ENCODE measurements around the gene HSF4.

Gene HSF4

GRCh38 chr16:67182288-67182687 is 17.7 kb downstream of the HSF4 start:
- Histone ChIP-seq H3K9me3 (ENCODE audit: control insufficient read depth, low read length) (no peaks in the 10 kb centered on the region), H3K4me3 (ENCODE audit: low read depth, low read length) (no peak overlapping the region), H3K4me1 (peaks cover 23% of the 10 kb centered on the region), H3K79me2 (no peaks in the 10 kb centered on the region), H2AFZ (no peak overlapping the region), H3K27ac (peak overlapping the region; percentile 96), H3K36me3 (ENCODE audit: control insufficient read depth, insufficient read depth, low read length) (no peaks in the 10 kb centered on the region), H3K9ac (no peak overlapping the region), H3K4me2 (ENCODE audit: low read length) (no peak overlapping the region), H3K27me3 (ENCODE audit: control insufficient read depth, insufficient read depth, low read length) (no peaks in the 10 kb centered on the region)
- TF ChIP-seq, protein P1, sequence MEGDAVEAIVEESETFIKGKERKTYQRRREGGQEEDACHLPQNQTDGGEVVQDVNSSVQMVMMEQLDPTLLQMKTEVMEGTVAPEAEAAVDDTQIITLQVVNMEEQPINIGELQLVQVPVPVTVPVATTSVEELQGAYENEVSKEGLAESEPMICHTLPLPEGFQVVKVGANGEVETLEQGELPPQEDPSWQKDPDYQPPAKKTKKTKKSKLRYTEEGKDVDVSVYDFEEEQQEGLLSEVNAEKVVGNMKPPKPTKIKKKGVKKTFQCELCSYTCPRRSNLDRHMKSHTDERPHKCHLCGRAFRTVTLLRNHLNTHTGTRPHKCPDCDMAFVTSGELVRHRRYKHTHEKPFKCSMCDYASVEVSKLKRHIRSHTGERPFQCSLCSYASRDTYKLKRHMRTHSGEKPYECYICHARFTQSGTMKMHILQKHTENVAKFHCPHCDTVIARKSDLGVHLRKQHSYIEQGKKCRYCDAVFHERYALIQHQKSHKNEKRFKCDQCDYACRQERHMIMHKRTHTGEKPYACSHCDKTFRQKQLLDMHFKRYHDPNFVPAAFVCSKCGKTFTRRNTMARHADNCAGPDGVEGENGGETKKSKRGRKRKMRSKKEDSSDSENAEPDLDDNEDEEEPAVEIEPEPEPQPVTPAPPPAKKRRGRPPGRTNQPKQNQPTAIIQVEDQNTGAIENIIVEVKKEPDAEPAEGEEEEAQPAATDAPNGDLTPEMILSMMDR (IDR thresholded peaks at IDR 0.05), result no peak

- Histone ChIP-seq H3K9ac (no peak overlapping the region), H3K79me2 (no peaks in the 10 kb centered on the region), H3K4me2 (ENCODE audit: low read length) (peak overlapping the region; percentile 94), H3K36me3 (ENCODE audit: control insufficient read depth, insufficient read depth, low read length) (no peaks in the 10 kb centered on the region), H3K9me3 (ENCODE audit: control insufficient read depth, low read length) (no peaks in the 10 kb centered on the region), H3K27ac (peak overlapping the region; percentile 96), H2AFZ (peak overlapping the region; percentile 92), H3K27me3 (ENCODE audit: control insufficient read depth, insufficient read depth, low read length) (no peaks in the 10 kb centered on the region), H3K4me3 (ENCODE audit: low read depth, low read length) (peak overlapping the region; percentile 81), H3K4me1 (peaks cover 18% of the 10 kb centered on the region)
- TF ChIP-seq, protein P1 (IDR thresholded peaks at IDR 0.05), result no peak
Observed at GRCh38 chr16:67183284-67183626, 18.7 kb downstream of the HSF4 start.

GRCh38 chr16:67183627-67184452 is 19.3 kb downstream of the HSF4 start, which contains the start of gene MATCAP1:
MATCAP1 (minus strand) TSS chr16:67183963; CDS start chr16:67180610, 3,353 bp downstream.
- peaks cover 18% of the 10 kb centered on the region for H3K4me1 ChIP-seq
- H3K4me3 ChIP-seq (ENCODE audit: low read depth, low read length), result peak within 1 kb of the TSS; percentile 81
- TF ChIP-seq, protein P1 (IDR thresholded peaks at IDR 0.05), result peak; percentile 26
- no peaks in the 10 kb centered on the region for H3K27me3 ChIP-seq (ENCODE audit: control insufficient read depth, insufficient read depth, low read length)
- peak within 1 kb of the TSS; percentile 94 for H3K4me2 ChIP-seq (ENCODE audit: low read length)
- no peaks in the 10 kb centered on the region for H3K9me3 ChIP-seq (ENCODE audit: control insufficient read depth, low read length)
- H3K79me2 ChIP-seq, result no peaks in the 10 kb centered on the region
- H3K27ac ChIP-seq, result peak within 1 kb of the TSS; percentile 96
- no peaks in the 10 kb centered on the region for H3K36me3 ChIP-seq (ENCODE audit: control insufficient read depth, insufficient read depth, low read length)
- peak within 1 kb of the TSS; percentile 81 for H3K9ac ChIP-seq
- H2AFZ ChIP-seq, result peak within 1 kb of the TSS; percentile 92

DNA sequence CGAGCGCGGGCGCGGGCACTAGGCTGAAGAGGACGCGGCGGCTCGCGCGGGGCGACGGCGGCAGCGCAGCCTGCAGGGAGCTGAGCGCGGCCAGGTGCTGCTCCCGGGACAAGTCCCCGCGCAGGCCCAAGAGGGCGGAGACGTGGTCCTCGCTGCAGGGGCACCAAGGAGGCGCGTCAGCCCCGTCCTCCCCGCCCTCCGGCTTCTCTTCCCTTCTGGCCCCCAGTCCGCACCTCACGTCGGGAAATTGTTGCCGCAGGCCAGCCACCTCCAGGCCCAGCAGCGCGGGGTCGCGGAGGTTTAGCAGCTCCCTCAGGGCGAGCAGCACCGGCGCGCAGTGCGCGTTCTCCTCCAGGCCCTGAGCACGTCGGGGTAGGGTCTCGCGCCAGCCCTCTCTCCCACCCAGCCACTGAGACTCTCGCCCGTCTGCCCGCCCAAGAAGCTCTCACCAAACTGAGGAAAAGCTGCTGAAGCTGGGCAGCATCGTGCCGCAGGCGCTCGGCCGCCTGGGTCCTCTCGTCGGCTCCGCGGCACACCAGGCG is 20.0 kb downstream of the HSF4 start:
- no peaks in the 10 kb centered on the region for H3K9me3 ChIP-seq (ENCODE audit: control insufficient read depth, low read length)
- no peaks in the 10 kb centered on the region for H3K79me2 ChIP-seq
- H3K4me3 ChIP-seq (ENCODE audit: low read depth, low read length), result peak overlapping the region; percentile 81
- H2AFZ ChIP-seq, result peak overlapping the region; percentile 92
- TF ChIP-seq, protein P1 (IDR thresholded peaks at IDR 0.05), result no peak
- H3K27me3 ChIP-seq (ENCODE audit: control insufficient read depth, insufficient read depth, low read length), result no peaks in the 10 kb centered on the region
- H3K27ac ChIP-seq, result peak overlapping the region; percentile 96
- H3K4me1 ChIP-seq, result peaks cover 18% of the 10 kb centered on the region
- no peaks in the 10 kb centered on the region for H3K36me3 ChIP-seq (ENCODE audit: control insufficient read depth, insufficient read depth, low read length)
- peak overlapping the region; percentile 81 for H3K9ac ChIP-seq
- H3K4me2 ChIP-seq (ENCODE audit: low read length), result peak overlapping the region; percentile 94

Data from parathyroid adenoma (tissue), 2 donors.